Astrocyte (in vitro differentiated cells and primary cell): ENCODE data around the gene ARID5A.

Experiments
- EZH2 ChIP-seq: IDR thresholded peaks from 2 replicates; pipeline ENCODE4 v1.6.1; 2012; ENCODE audit warnings: mild to moderate bottlenecking, low read length, inconsistent platforms; ENCODE audit not compliant: insufficient read depth
- TF ChIP-seq, protein P1 (sequence below): IDR thresholded peaks from 2 replicates; pipeline ENCODE4 v1.5.1; 2011; ENCODE audit warnings: low read depth, mild to moderate bottlenecking, inconsistent platforms, low read length, moderate library complexity; ENCODE audit not compliant: insufficient read depth

DNA sequence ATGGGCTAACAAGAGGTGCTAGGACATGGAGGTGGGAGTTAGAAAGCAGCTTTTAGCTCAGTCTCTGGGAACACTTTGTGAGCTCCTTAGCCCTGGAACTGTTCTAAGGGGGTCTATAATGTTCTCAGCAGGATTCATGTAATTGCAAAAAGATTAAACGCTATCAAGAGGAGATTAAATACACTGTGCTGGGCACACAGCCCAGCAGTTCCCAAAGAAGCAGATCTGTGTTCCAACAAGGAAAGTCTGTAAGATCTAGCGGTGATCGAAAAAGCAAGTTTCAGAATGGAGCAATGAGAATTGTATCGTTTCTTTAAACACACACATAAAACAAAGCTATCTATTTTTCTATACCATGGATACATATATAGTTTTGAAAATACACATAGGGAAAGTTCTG is 2.4 kb upstream of the ARID5A start:
- TF ChIP-seq, protein P1, sequence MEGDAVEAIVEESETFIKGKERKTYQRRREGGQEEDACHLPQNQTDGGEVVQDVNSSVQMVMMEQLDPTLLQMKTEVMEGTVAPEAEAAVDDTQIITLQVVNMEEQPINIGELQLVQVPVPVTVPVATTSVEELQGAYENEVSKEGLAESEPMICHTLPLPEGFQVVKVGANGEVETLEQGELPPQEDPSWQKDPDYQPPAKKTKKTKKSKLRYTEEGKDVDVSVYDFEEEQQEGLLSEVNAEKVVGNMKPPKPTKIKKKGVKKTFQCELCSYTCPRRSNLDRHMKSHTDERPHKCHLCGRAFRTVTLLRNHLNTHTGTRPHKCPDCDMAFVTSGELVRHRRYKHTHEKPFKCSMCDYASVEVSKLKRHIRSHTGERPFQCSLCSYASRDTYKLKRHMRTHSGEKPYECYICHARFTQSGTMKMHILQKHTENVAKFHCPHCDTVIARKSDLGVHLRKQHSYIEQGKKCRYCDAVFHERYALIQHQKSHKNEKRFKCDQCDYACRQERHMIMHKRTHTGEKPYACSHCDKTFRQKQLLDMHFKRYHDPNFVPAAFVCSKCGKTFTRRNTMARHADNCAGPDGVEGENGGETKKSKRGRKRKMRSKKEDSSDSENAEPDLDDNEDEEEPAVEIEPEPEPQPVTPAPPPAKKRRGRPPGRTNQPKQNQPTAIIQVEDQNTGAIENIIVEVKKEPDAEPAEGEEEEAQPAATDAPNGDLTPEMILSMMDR: no peak
- TF ChIP-seq EZH2: no peak
